ENCODE results near the gene PPM1J. TPM values are rescaled to one million over a fixed set of nuclear protein-coding genes. Genes with fewer than 3 reads are reported as not detected.
A peak's percentile ranks its signal among the peaks of the same experiment; 100 is the strongest.

PPM1J gene
- total RNA-seq, 1 donor from 2014 or later, result 0.68 TPM

GRCh38 chr1:112704934-112705627, 10.1 kb downstream of the PPM1J start:
- peak; percentile 98 for DNase-seq

- DNase-seq, result no peak
Observed at GRCh38 chr1:112704391-112704933, 10.7 kb downstream of the PPM1J start.

DNA sequence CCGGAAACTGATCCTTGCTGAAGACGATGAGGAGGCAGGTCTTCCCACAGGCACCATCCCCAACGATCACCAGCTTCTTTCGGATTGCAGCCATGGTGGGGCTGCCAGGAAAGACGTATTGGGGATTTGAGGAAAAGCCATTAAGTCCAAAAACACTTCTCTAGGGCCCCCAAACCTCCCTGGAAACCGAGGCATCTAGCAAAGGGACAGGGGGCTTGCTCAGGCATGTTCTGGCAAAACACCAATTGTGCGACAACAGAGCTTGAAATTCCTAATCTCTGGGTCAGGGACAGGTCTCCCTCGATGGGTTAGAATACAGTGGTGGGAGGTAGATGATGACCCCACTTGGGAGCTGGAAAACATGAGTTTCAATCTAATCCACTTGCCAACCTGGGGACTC, 11.4 kb downstream of the PPM1J start:
- no peak for DNase-seq

DNA sequence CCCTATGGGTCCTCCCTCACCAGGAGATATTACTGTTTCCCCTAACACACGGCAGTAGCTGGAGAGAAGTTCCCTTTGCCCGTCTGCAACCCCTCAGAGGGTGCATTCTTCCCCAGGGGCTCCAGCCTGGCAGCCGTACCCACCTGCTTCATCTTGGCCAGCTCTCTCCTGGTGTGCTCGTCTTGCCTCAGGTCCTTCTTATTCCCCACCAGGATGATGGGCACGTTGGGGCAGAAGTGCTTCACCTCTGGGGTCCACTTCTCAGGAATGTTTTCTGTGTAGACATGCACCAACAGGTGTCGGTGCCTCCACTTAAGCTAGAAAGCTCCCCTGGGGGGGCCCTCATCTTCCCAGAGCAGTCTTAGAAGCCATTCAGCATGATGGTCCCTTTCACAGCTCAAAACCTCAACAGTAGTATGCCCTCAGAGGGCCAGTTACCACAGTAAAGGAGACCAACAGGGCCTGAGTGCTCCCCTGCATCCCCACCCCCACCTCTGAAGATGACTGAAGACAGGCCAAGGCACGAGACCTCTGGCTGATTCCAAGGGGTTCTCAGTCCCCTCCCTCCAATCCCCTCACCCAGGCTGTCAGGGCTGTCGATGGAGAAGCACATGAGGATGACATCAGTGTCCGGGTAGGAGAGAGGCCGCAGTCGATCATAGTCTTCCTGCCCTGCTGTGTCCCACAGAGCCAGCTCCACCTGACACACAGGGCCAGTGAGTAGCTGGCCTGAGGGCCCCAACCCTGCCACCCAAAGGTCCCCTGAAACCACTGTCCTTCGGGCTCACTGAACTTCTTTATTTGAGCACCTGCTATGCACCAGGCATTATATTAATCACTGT, 12.5 kb downstream of the PPM1J start:
- DNase-seq, result no peak

GRCh38 chr1:112702067-112702395, 13.1 kb downstream of the PPM1J start:
- DNase-seq, result no peak

DNA sequence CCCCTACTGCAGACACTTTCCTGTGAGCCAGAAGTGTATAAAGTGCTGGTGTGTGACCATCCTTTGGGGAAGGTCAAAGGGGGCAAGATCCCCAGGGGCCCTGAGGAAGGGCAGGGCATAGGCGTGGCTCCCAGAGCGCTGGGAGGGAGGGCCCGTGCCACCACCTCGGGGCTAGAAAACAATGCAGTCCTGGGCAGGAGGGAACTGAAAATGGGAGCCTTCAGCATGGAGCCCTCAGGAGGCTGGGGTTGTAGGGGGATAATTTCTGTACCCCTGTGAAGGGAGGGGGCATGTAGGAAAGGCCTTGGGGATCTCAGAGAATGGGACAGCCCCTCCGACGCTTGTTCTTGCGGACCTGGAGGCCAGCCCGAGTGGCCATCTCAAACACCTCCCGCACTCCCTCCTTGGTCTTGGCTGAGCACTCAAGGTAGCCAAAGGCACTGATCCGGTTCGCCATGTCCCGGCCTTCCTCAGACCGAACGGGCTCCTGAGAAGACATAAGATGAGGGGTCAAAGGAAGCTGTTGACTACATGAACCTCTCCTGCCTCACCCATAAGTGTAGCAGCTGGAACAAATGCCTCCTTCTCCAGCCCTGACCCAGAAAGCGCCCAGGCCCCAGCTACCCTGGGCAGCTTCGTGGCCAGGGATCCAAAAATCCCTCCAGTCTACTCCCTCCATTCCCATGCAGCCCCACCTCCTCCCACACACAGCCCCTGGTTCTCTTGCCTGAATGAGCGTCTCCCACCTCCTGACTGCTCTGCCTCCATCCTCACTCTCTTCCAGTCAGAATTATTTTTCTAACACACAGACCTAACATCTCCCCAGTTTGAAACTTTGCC, 13.7 kb downstream of the PPM1J start:
- DNase-seq, result peak; percentile 19

DNA sequence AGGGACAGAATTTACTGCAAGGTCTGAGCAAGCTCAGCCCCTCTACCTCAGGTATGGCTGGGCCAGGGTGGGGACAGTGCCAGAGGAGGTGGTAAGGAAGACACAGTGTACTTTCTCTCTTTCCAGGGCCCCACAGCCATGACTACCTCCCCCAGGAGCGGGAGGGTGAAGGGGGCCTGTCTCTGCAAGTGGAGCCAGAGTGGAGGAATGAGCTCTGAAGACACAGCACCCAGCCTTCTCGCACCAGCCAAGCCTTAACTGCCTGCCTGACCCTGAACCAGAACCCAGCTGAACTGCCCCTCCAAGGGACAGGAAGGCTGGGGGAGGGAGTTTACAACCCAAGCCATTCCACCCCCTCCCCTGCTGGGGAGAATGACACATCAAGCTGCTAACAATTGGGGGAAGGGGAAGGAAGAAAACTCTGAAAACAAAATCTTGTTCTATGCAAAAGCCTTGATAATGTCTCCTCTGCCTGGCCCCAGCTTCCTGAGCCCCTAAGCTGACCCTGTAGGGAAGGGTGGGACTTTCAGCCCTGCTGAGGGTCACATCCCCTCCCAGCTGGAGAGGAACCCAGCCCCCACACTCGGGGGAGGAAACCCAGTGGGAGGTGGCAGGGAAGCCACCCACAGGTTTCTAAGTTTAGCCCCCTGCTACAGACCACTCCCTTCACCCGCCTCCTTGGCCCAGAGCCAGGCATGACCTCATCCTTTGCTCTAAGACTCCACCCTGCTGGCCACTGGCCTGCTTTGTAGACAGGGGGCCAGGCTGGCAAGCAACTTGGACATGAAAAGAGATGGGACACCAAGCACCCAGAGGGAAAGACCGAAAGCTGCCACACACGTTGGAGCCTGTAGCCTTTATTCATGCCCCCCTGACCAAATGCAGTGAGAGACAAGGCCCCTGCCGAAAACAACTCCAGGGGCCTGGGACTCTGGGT, 14.6 kb downstream of the PPM1J start:
- DNase-seq, result peak; percentile 100

- no peak for DNase-seq
Observed at GRCh38 chr1:112699425-112700144, 15.5 kb downstream of the PPM1J start.

DNA sequence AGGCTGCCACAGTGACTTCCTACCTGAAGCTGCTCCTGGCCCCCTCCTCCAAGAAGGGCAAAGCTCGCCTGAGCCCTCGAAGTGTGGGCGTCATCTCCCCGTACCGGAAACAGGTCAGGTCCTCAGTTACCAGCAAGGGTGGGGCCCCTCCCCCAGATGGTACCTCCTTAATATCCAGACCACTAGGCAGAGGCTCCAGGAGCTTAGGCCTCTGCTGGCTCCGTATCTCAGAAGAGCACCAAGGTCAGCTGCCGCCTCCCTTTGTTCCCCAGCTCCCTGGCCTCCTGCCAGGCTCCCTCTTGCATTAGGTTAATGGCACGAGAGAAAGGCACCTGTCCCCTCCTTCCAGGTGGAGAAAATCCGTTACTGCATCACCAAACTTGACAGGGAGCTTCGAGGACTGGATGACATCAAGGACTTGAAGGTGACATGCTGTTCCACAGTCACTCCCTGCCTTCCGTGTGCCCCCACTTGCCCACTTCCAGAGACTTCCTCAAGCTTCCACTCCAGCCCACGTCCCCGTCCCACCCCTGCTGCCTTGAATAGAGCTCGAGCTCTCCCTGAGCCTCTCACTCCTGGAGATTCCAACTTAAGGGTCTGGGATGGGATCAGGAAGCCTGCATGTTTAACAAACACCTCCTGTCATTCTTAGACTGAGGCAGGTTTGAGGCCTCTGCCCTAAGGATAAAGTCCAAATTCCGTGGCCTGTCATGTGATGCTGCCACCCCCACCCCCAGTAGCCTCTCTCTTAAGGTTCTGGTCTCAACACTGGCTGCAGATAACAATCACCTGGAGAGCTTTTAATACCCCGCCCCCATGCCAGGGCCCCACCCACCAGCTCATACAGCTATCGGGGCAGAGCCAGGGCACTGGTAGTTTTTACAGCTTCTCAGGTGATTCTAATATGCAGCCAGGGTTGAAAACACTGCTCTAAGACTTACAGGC, 16.5 kb downstream of the PPM1J start:
- DNase-seq, result peak; percentile 60

- DNase-seq, result no peak
Observed at GRCh38 chr1:112697781-112698201, 17.3 kb downstream of the PPM1J start.

DNA sequence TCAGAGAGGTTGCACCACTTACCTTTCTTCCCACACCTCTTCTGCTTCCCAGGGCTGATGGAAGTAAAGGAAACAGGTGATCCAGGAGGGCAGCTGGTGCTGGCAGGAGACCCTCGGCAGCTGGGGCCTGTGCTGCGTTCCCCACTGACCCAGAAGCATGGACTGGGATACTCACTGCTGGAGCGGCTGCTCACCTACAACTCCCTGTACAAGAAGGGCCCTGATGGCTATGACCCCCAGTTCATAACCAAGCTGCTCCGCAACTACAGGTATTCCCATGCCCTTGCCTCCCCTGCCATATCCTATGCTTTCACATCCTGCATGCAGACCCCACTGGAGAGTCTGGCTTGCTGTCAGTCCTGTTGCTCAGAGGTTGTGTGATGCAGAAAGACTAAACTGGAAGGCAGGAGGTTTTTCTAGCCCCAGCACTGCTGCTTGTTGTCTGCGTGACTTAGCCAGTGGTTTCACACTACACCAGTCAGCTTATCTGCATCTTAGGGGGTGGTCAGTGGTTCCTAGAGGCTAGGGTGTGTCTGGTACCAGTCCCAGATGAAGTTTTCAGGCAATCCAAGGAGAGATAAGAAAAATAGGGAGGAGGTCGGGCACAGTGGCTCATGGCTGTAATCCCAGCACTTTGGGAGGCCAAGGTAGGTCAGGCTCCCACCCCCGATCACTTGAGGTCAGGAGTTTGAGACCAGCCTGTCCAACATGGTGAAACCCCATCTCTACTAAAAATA, 18.4 kb downstream of the PPM1J start:
- DNase-seq, result no peak

- DNase-seq, result no peak
Observed at GRCh38 chr1:112695276-112695675, 19.9 kb downstream of the PPM1J start.

- no peak for DNase-seq
Observed at GRCh38 chr1:112694363-112694929, 20.7 kb downstream of the PPM1J start.

DNA sequence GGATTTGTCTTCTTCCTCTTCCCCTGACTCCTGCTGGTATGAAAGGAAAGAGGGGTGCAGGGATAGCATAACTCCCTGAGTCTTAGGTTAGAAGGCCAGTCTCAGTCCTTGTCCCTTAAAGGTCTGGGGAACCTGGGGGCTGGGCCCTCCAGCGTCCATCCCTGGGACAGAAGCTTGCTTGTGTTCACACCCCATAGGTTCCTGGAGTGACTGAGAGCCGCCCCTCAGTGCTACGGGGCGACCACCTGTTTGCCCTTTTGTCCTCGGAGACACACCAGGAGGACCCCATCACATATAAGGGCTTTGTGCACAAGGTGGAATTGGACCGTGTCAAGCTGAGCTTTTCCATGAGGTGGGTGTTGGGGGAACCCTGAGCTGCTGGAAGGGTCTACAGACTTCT, 21.3 kb downstream of the PPM1J start:
- DNase-seq, result no peak

DNA sequence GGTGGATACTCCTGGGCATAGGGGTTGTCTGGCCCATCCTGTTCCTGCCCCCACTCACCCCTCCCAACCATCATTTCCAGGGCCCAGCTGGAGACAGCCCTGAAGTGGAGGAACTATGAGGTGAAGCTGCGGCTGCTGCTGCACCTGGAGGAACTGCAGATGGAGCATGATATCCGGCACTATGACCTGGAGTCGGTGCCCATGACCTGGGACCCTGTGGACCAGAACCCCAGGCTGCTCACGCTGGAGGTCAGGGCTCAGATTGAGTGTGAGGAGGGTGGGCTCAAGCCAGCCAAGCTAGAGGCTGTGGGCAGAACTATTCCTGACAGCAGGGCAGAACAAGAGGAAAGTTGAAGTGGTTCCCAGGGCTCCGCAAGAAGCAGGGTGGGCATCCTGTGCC, 22.5 kb downstream of the PPM1J start:
- no peak for DNase-seq

GRCh38 chr1:112689842-112690237, 25.3 kb downstream of the PPM1J start:
- DNase-seq, result no peak

- DNase-seq, result no peak
Observed at GRCh38 chr1:112689196-112689841, 25.8 kb downstream of the PPM1J start.

- DNase-seq, result no peak
Observed at GRCh38 chr1:112688781-112689193, 26.3 kb downstream of the PPM1J start.
